ENCODE results near the gene SIGLEC11.
"Not testable (repeated sequence)": the region's sequence is repeated elsewhere in the genome, so short reads cannot be mapped to it uniquely, and the experiment has no call there.

Gene SIGLEC11

GRCh38 chr19:49951806-49952478 is 9.0 kb downstream of the SIGLEC11 start:
- no peak for DNase-seq (ENCODE audit: low read depth, low spot score)

- DNase-seq (ENCODE audit: low read depth, low spot score), result no peak
These were observed 9.9 kb downstream of the SIGLEC11 start for GRCh38 chr19:49950956-49951526.

- no peak for DNase-seq (ENCODE audit: low read depth, low spot score)
These were observed 10.4 kb downstream of the SIGLEC11 start for GRCh38 chr19:49950590-49950948.

- DNase-seq (ENCODE audit: low read depth, low spot score), result no peak
These were observed 11.0 kb downstream of the SIGLEC11 start for GRCh38 chr19:49949742-49950589.

GRCh38 chr19:49946415-49946814 is 14.6 kb downstream of the SIGLEC11 start:
- no peak for DNase-seq (ENCODE audit: low read depth, low spot score)

GRCh38 chr19:49944567-49944966 is 16.4 kb downstream of the SIGLEC11 start:
- DNase-seq (ENCODE audit: low read depth, low spot score), result not testable (repeated sequence)

GRCh38 chr19:49940482-49940791 is 20.5 kb downstream of the SIGLEC11 start:
- DNase-seq (ENCODE audit: low read depth, low spot score), result no peak

- no peak for DNase-seq (ENCODE audit: low read depth, low spot score)
These were observed 21.1 kb downstream of the SIGLEC11 start for GRCh38 chr19:49939721-49940481.

GRCh38 chr19:49938662-49939061 is 22.3 kb downstream of the SIGLEC11 start:
- no peak for DNase-seq (ENCODE audit: low read depth, low spot score)

GRCh38 chr19:49937750-49938381 is 23.1 kb downstream of the SIGLEC11 start:
- DNase-seq (ENCODE audit: low read depth, low spot score), result no peak

- DNase-seq (ENCODE audit: low read depth, low spot score), result no peak
These were observed 24.4 kb downstream of the SIGLEC11 start for GRCh38 chr19:49936549-49936948.

- no peak for DNase-seq (ENCODE audit: low read depth, low spot score)
These were observed 27.3 kb downstream of the SIGLEC11 start for GRCh38 chr19:49933643-49934042.

GRCh38 chr19:49932731-49933131 is 28.2 kb downstream of the SIGLEC11 start:
- DNase-seq (ENCODE audit: low read depth, low spot score), result no peak

GRCh38 chr19:49932041-49932451 is 28.9 kb downstream of the SIGLEC11 start:
- no peak for DNase-seq (ENCODE audit: low read depth, low spot score)

GRCh38 chr19:49931293-49932040 is 29.5 kb downstream of the SIGLEC11 start:
- DNase-seq (ENCODE audit: low read depth, low spot score), result no peak

GRCh38 chr19:49930483-49931011 is 30.4 kb downstream of the SIGLEC11 start:
- DNase-seq (ENCODE audit: low read depth, low spot score), result no peak

- DNase-seq (ENCODE audit: low read depth, low spot score), result peak; percentile 89
These were observed 31.1 kb downstream of the SIGLEC11 start for GRCh38 chr19:49929611-49930482.

- DNase-seq (ENCODE audit: low read depth, low spot score), result no peak
These were observed 31.8 kb downstream of the SIGLEC11 start, which contains the start of the genes ATF5 and NUP62 for GRCh38 chr19:49929121-49929610. ATF5 (plus strand) TSS chr19:49929205; CDS start chr19:49930851, 1,646 bp downstream. NUP62 (minus strand) TSS chr19:49929504; CDS start chr19:49909807, 19,697 bp downstream.

Data from brain pericyte (primary cell).